ES-I3 (cell line): ENCODE measurements around the gene VTI1A.
A peak's percentile ranks its signal among the peaks of the same experiment; 100 is the strongest.

ENCODE experiments used
- H3K36me3 ChIP-seq: 2 replicates; pipeline ENCODE4 v1.6.1; 2013; ENCODE audit warnings: mild to moderate bottlenecking, low read length, control low read depth, moderate library complexity; ENCODE audit not compliant: insufficient read depth
- H3K4me1 ChIP-seq: 2 replicates; pipeline ENCODE4 v1.6.1; 2013; ENCODE audit warnings: mild to moderate bottlenecking, control low read depth, low read length; ENCODE audit not compliant: insufficient read depth
- H3K9ac ChIP-seq: 2 replicates; pipeline ENCODE4 v1.6.1; 2013; ENCODE audit warnings: low read depth, mild to moderate bottlenecking, low read length, moderate library complexity
- H3K9me3 ChIP-seq: 2 replicates; pipeline ENCODE4 v1.6.1; 2013; ENCODE audit warnings: mild to moderate bottlenecking, low read length, moderate library complexity; ENCODE audit not compliant: control insufficient read depth, insufficient read depth

The VTI1A gene

GRCh38 chr10:112807013-112807412 is 360.0 kb downstream of the VTI1A start:
- Histone ChIP-seq H3K36me3 (no peaks in the 10 kb centered on the region; the same call in 1 of the 2 replicates), H3K4me1 (peaks cover 27% of the 10 kb centered on the region), H3K9me3 (0 out of 2 replicates have a peak, but pooled peaks cover 2% of the 10 kb centered on the region), H3K9ac (no peak overlapping the region)

DNA sequence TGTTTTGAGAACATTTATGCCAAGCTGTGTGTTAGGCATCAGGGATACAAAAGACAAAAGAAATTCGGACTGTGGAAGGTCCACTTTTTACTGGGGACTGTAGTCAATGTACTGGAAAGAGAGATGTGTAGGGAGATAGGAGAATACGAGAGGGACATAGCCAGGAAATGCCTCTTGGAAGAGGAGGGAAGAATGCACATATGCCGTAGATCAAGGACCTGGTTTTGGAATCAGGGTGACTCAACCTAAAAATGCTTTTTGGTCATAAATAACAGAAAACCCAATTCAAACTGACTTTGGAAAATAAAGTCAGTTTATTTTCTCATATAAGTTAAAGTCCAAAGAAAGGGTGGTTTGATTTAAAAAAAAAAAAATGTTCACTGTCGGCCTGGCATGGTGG is 362.7 kb downstream of the VTI1A start:
- H3K9me3 ChIP-seq = 0 out of 2 replicates have a peak, but pooled peaks cover 2% of the 10 kb centered on the region
- no peaks in the 10 kb centered on the region; the same call in 1 of the 2 replicates for H3K36me3 ChIP-seq
- peaks cover 45% of the 10 kb centered on the region for H3K4me1 ChIP-seq

GRCh38 chr10:112810711-112811151 is 363.7 kb downstream of the VTI1A start:
- Histone ChIP-seq H3K4me1 (peaks cover 53% of the 10 kb centered on the region), H3K36me3 (no peaks in the 10 kb centered on the region; the same call in 1 of the 2 replicates), H3K9me3 (no peaks in the 10 kb centered on the region), H3K9ac (no peak overlapping the region)

More for the DNA sequence above, 362.7 kb downstream of the VTI1A start:
- H3K9ac ChIP-seq = no peak overlapping the region

DNA sequence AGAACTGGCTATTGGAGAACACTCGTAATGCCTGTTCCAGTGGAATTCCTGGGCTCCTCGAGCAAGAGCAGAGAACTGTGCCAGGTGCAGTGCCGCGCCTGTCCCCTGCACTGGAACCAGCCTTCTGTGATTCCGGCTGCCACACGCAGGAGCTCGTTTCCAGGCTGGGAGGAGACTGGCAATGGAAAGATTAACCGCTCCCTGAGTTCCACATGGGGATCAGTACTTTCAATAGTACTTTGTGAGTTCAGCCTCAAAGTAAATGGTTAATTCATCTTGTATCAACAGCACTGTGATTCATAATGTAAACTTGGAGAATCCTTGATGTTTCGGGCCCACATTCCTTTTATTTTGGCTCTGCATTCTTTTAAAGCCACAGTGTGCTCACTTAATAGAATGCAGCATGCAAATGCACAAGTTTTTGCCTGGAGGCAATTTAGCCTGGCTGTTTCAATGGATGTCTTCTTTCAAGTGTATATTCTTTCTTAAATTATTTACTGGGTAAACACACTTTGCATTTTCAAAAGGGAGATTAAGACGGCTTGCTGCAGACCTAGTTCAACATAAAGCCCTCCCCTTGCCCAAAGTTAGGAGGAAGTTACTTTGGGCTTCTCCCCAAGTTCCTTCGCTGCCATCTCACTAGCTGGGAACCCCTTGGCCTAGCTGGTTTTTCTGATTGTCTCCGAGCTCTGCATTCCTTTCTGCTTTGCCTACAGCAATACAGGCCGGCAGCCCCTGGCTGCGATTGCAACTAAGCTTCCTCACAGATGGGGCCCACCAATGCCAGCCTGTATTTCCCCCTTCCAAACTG is 364.9 kb downstream of the VTI1A start:
- H3K4me1 ChIP-seq = peaks cover 65% of the 10 kb centered on the region

GRCh38 chr10:112812586-112812985 is 365.6 kb downstream of the VTI1A start:
- Histone ChIP-seq H3K9ac (peak overlapping the region; percentile 9; the same call in 1 of the 2 replicates), H3K4me1 (peaks cover 71% of the 10 kb centered on the region), H3K36me3 (no peaks in the 10 kb centered on the region), H3K9me3 (no peaks in the 10 kb centered on the region)

More for the DNA sequence above, 364.9 kb downstream of the VTI1A start:
- Histone ChIP-seq H3K36me3 (no peaks in the 10 kb centered on the region; the same call in 1 of the 2 replicates), H3K9ac (peak overlapping the region; percentile 9; the same call in 1 of the 2 replicates), H3K9me3 (no peaks in the 10 kb centered on the region)

DNA sequence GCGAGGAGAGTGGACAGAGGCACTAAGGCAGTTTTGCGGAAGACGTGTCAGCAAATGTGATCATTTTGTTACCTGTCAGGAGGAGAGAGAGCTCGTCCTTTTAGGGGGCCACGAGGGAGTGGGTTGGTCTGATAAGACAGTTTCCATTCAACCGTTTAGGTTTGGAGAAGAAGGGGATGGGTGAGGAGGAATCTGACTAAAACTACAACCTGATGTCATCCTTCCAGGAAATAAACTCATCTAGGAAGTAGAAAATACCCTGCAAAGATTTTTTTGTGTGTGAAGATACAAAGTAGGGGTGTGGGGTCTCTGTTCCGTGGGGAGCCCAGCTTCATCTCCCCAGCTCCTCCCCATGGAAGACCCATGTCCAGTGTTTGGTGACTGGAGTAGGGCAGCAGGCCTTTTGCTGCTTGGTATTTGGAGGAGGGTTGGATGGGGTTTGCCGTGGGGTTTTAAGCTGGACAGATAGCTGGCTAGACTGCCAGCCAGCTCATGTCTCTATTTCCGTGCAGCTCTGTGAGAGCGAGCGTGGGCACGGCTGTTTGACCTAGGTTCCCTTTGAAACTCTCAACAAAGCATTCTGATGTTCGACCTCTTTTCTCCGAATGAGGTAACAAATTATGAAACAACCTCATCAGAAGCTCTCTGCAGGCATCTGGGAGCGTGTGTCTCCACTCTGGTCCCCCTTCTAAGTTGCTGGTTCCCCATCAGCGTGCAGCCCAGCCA is 367.0 kb downstream of the VTI1A start:
- Histone ChIP-seq H3K9me3 (no peaks in the 10 kb centered on the region), H3K36me3 (no peaks in the 10 kb centered on the region), H3K9ac (no peak overlapping the region), H3K4me1 (peaks cover 67% of the 10 kb centered on the region)

DNA sequence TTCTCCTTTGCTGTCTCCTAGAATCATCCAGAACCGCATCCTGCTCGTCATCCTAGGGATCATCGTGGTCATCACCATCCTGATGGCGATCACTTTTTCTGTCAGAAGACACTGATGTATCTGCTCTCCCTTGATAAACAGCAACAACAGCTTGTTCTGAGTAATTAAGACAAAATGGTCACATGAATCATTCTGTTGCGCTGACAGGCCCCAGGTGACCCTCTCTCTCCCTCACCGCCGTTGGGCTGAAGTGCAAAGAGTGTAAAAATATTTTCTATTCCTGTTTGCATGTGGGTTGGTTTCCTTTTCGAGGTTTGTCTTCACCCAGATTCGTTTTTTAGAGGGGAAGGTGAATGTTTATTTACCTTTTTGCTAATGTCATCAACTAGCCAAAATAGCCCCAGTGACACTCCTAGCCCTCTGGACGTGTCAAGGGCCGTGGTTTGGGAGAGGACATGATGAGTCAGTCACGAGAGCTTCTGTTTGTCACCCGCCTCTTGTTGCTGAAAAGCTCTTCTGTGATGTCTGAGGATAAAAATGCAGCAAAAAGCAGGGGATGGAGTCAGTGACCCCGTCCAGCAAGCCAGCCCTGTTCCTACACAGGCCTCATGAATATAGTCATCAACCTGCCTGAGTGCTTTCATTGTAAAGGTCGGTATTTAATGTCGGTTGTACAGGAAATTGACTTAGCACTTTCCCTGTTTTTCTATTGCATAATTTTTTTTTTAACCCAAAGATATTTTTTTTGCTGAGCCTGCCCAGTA is 368.4 kb downstream of the VTI1A start:
- H3K4me1 ChIP-seq = peaks cover 58% of the 10 kb centered on the region
- no peak overlapping the region for H3K9ac ChIP-seq
- H3K9me3 ChIP-seq = no peaks in the 10 kb centered on the region; the same call in 1 of the 2 replicates
- H3K36me3 ChIP-seq = no peaks in the 10 kb centered on the region

DNA sequence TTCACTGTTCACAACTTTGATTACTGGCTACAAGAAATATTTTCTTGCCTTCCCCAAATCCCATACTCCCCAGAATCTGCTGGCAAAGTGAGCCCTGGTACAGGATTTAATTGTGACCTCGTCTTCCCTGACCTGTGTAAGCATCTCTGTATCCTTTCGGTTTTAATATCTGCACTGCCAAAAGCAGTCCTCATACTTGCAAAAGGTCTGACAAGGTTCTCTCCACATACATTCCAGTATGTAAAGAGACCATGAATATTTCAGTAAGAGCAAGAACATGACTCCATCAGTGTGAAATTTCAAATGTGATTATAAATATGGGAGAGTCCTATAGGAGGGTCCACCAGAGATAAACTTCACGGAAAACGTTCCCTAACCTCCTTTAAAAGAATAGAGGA is 369.0 kb downstream of the VTI1A start:
- Histone ChIP-seq H3K4me1 (peaks cover 52% of the 10 kb centered on the region), H3K36me3 (no peaks in the 10 kb centered on the region), H3K9ac (no peak overlapping the region), H3K9me3 (no peaks in the 10 kb centered on the region; the same call in 1 of the 2 replicates)

DNA sequence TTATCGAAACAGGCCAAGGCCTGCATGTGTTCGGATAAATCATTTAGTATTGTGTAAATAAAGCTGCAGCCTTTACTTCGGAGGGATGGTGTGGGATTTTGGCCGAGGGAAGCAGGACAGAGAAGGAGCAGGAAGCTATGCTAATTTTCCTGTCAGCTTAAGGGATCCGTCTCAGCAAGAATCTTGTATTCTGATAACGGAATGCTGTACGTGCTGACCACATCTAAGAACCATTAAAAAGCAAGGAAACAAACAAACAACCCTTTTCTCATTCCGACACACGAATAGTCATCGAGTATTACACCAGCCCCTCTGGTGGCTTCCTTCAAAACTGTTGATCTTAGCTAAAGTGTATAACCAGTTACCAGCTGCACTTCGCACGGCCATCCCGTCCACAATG is 369.9 kb downstream of the VTI1A start:
- Histone ChIP-seq H3K9me3 (no peaks in the 10 kb centered on the region; the same call in 1 of the 2 replicates), H3K36me3 (no peaks in the 10 kb centered on the region), H3K9ac (no peak overlapping the region), H3K4me1 (peaks cover 51% of the 10 kb centered on the region)

GRCh38 chr10:112817981-112818777 is 371.2 kb downstream of the VTI1A start:
- Histone ChIP-seq H3K4me1 (peaks cover 41% of the 10 kb centered on the region), H3K9ac (no peak overlapping the region), H3K36me3 (no peaks in the 10 kb centered on the region)

GRCh38 chr10:112819231-112819630 is 372.2 kb downstream of the VTI1A start:
- Histone ChIP-seq H3K9ac (no peak overlapping the region), H3K36me3 (no peaks in the 10 kb centered on the region), H3K4me1 (peaks cover 35% of the 10 kb centered on the region), H3K9me3 (no peaks in the 10 kb centered on the region; the same call in 1 of the 2 replicates)

More at GRCh38 chr10:112817981-112818777, 371.2 kb downstream of the VTI1A start:
- no peaks in the 10 kb centered on the region; the same call in 1 of the 2 replicates for H3K9me3 ChIP-seq

DNA sequence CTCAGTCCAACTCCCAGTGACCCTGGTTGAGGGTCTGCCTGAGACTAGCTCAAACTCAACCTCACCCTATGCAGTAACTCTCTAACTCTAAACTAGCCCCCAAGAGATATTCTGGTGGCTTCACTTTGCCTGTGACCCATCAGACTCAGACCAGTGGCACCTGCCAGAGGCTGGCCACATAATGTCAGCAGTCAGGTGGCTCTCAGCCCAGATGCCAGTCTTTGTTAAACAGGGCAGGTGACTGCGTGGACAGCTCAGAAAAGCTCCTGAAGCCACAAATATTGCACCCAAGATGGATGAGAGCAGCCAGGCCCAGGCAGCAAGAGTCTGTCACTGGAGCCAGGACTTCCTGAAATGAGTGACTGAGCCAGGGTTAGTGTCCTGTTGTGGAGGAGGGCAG is 373.3 kb downstream of the VTI1A start:
- Histone ChIP-seq H3K4me1 (peaks cover 26% of the 10 kb centered on the region), H3K36me3 (no peaks in the 10 kb centered on the region), H3K9ac (no peak overlapping the region)

GRCh38 chr10:112821038-112821437 is 374.0 kb downstream of the VTI1A start:
- Histone ChIP-seq H3K36me3 (no peaks in the 10 kb centered on the region), H3K9me3 (no peaks in the 10 kb centered on the region; the same call in 1 of the 2 replicates), H3K4me1 (peaks cover 19% of the 10 kb centered on the region), H3K9ac (no peak overlapping the region)

More for the DNA sequence above, 373.3 kb downstream of the VTI1A start:
- no peaks in the 10 kb centered on the region; the same call in 1 of the 2 replicates for H3K9me3 ChIP-seq
